Medulla oblongata (tissue), 1 donor: ENCODE measurements around the gene L1CAM.

ENCODE experiments used
- DNase-seq: peaks from one replicate; pipeline ENCODE4 v3.0.0-alpha.2; 2015; ENCODE audit errors: extremely low spot score

The L1CAM gene

GRCh38 chrX:153902385-153902784, 16.4 kb upstream of the L1CAM start:
- DNase-seq: no peak

- DNase-seq: no peak
These were observed 15.8 kb upstream of the L1CAM start for GRCh38 chrX:153901753-153902140.

- peak; percentile 30 for DNase-seq
These were observed 15.1 kb upstream of the L1CAM start for GRCh38 chrX:153900831-153901752.

GRCh38 chrX:153897899-153898298, 11.9 kb upstream of the L1CAM start:
- DNase-seq: no peak

GRCh38 chrX:153889123-153889522, 3.1 kb upstream of the L1CAM start:
- no peak for DNase-seq

GRCh38 chrX:153888344-153888743, 2.4 kb upstream of the L1CAM start:
- DNase-seq: no peak

GRCh38 chrX:153887385-153887784, 1.4 kb upstream of the L1CAM start:
- DNase-seq: no peak

- no peak for DNase-seq
These were observed 942 bp upstream of the L1CAM start for GRCh38 chrX:153886915-153887314.

- no peak for DNase-seq
These were observed 675 bp downstream of the L1CAM start for GRCh38 chrX:153885208-153885787.

- DNase-seq: no peak
These were observed 1.4 kb downstream of the L1CAM start for GRCh38 chrX:153884590-153884989.

GRCh38 chrX:153884136-153884535, 1.8 kb downstream of the L1CAM start:
- DNase-seq: no peak

- DNase-seq: no peak
These were observed 2.7 kb downstream of the L1CAM start for GRCh38 chrX:153883163-153883843.

GRCh38 chrX:153882557-153882956, 3.4 kb downstream of the L1CAM start:
- DNase-seq: no peak

GRCh38 chrX:153882086-153882498, 3.9 kb downstream of the L1CAM start:
- DNase-seq: no peak

GRCh38 chrX:153881281-153881680, 4.7 kb downstream of the L1CAM start:
- no peak for DNase-seq

GRCh38 chrX:153880440-153880815, 5.5 kb downstream of the L1CAM start:
- DNase-seq: no peak

- DNase-seq: no peak
These were observed 6.1 kb downstream of the L1CAM start for GRCh38 chrX:153879741-153880439.

GRCh38 chrX:153878969-153879653, 6.9 kb downstream of the L1CAM start:
- DNase-seq: no peak

- no peak for DNase-seq
These were observed 7.6 kb downstream of the L1CAM start for GRCh38 chrX:153878345-153878744.

- no peak for DNase-seq
These were observed 8.3 kb downstream of the L1CAM start for GRCh38 chrX:153877571-153878261.

- DNase-seq: no peak
These were observed 9.9 kb downstream of the L1CAM start for GRCh38 chrX:153876112-153876491.
